GM10248 (cell line): Measurements from ENCODE around the gene UBXN7.
"Not testable (repeated sequence)": the region's sequence is repeated elsewhere in the genome, so short reads cannot be mapped to it uniquely, and the experiment has no call there.

ENCODE experiments used
- CTCF ChIA-PET: fragments of 300-600 bp; sonication (Branson Sonifier 250); formaldehyde crosslinking; extraction: SDS; loops from one replicate; lab custom pipeline; 2021; ENCODE audit warnings: antibody characterized with exemption; lab: Yijun Ruan, JAX
- POLR2A ChIA-PET: fragments of 350-650 bp; sonication (Branson Sonifier 250); formaldehyde crosslinking; extraction: SDS; loops from one replicate; lab custom pipeline; 2020; ENCODE audit warnings: antibody characterized with exemption; lab: Yijun Ruan, JAX
- DNase-seq: peaks from one replicate; pipeline ENCODE4 v3.0.0; 2012; ENCODE audit errors: extremely low spot score
- CTCF ChIP-seq: IDR thresholded peaks from 2 replicates; pipeline ENCODE4 v1.5.1; 2012; ENCODE audit warnings: mild to moderate bottlenecking, low read depth; ENCODE audit errors: extremely low read depth, missing control alignments, control extremely low read depth

UBXN7 gene

GRCh38 chr3:196399485-196399945 is 32.7 kb downstream of the UBXN7 start:
- DNase-seq: no peak
- no peak for TF ChIP-seq CTCF
- ChIA-PET CTCF (interaction anchor here (0.7 to 1.9 kb wide), 3 partner anchors 22 to 42 kb away, joined by 3 to 6 read pairs (median 3); no protein-coding TSS in a partner anchor), POLR2A (no interaction called here)

GRCh38 chr3:196398782-196399181 is 33.4 kb downstream of the UBXN7 start:
- CTCF ChIA-PET: interaction anchor here (0.7 to 1.9 kb wide), 7 partner anchors 9 to 130 kb away, joined by 3 to 6 read pairs (median 3); no protein-coding TSS in a partner anchor
- DNase-seq: no peak

GRCh38 chr3:196397941-196398340 is 34.3 kb downstream of the UBXN7 start:
- no peak for TF ChIP-seq CTCF
- ChIA-PET POLR2A (interaction anchor here (0.9 kb wide), 1 partner anchor 23 kb away, joined by 3 read pairs; no protein-coding TSS in a partner anchor), CTCF (interaction anchor here (0.8 to 1.9 kb wide), 6 partner anchors 9 to 131 kb away, joined by 3 to 7 read pairs (median 4); no protein-coding TSS in a partner anchor)
- no peak for DNase-seq

More at GRCh38 chr3:196398782-196399181, 33.4 kb downstream of the UBXN7 start:
- POLR2A ChIA-PET: interaction anchor here (0.9 kb wide), 1 partner anchor 22 kb away, joined by 3 read pairs; no protein-coding TSS in a partner anchor
- TF ChIP-seq CTCF: no peak

- ChIA-PET CTCF (no interaction called here), POLR2A (no interaction called here)
- no peak for DNase-seq
- TF ChIP-seq CTCF: no peak
Measured at GRCh38 chr3:196390116-196390515, 42.1 kb downstream of the UBXN7 start.

- DNase-seq: no peak
- ChIA-PET POLR2A (no interaction called here), CTCF (interaction anchor here (0.8 to 1.2 kb wide), 3 partner anchors 18 to 31 kb away, joined by 3 read pairs; no protein-coding TSS in a partner anchor)
- no peak for TF ChIP-seq CTCF
Measured at GRCh38 chr3:196388956-196389355, 43.3 kb downstream of the UBXN7 start.

GRCh38 chr3:196387941-196388340 is 44.3 kb downstream of the UBXN7 start:
- DNase-seq, CTCF ChIA-PET: not testable (repeated sequence)

GRCh38 chr3:196386797-196387196 is 45.4 kb downstream of the UBXN7 start:
- CTCF ChIA-PET: not testable (repeated sequence)

More at GRCh38 chr3:196387941-196388340, 44.3 kb downstream of the UBXN7 start:
- POLR2A ChIA-PET: not testable (repeated sequence)

GRCh38 chr3:196386034-196386433 is 46.2 kb downstream of the UBXN7 start:
- POLR2A ChIA-PET, DNase-seq, CTCF ChIA-PET: not testable (repeated sequence)

More at GRCh38 chr3:196386797-196387196, 45.4 kb downstream of the UBXN7 start:
- POLR2A ChIA-PET, DNase-seq: not testable (repeated sequence)

GRCh38 chr3:196385446-196385845 is 46.8 kb downstream of the UBXN7 start:
- POLR2A ChIA-PET, CTCF ChIA-PET, DNase-seq: not testable (repeated sequence)
